HTERT RPE-1 (cell line): ENCODE measurements around the gene HS3ST2.
"Not testable (repeated sequence)": the region's sequence is repeated elsewhere in the genome, so short reads cannot be mapped to it uniquely, and the experiment has no call there.

Experiments
- in situ Hi-C: fragments of 300-500 bp; cut with MboI; formaldehyde crosslinking; loops from 4 replicates; pipeline ENCODE4 v1.14.3; 2020; ENCODE audit warnings: low sequenced_read_pairs

HS3ST2 gene

GRCh38 chr16:22871861-22872260 is 57.9 kb downstream of the HS3ST2 start:
- in situ Hi-C loops, result no loop called here

GRCh38 chr16:22874394-22874793 is 60.4 kb downstream of the HS3ST2 start:
- in situ Hi-C loops, result no loop called here

DNA sequence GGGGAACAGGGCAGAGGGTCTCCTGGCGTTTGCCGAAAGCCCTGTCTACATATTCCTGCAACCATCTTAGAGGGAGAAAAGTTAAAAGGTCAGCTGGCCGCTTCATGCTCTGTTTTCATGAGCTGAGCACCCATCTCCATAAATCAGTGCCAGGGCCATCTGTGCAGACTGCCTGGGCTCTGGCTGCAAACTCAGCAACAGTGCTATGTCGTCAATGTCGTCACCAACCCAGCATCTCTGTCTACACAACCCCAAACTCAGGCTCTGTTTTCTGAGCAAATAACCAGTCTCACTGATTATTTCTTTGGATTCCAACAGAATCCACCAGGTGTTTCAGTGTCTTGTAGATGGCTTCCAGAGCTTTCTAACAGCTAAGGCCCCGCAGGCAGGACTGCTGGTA is 65.0 kb downstream of the HS3ST2 start:
- in situ Hi-C loops, result no loop called here

DNA sequence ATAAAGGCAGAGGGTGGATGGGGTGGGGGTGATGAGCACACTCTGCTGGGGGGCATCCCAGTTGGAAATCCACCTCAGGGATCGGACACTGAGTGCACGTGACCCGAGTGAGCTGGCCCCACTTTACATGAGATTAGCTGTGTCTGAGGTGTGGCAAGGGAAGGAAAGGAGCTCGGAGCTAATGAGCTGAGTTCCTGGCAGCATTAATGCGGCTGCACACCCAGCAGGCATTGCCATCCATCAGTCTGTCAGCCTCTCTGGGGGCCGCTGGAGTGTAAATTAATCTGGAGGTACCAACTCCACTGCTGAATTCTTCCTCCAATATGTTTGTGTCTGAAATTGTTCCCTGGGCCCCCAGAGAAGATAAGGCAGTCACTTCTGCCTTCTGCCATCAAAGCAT is 65.5 kb downstream of the HS3ST2 start:
- in situ Hi-C loops, result no loop called here

- in situ Hi-C loops, result no loop called here
Measured at GRCh38 chr16:22882981-22883380, 69.0 kb downstream of the HS3ST2 start.

DNA sequence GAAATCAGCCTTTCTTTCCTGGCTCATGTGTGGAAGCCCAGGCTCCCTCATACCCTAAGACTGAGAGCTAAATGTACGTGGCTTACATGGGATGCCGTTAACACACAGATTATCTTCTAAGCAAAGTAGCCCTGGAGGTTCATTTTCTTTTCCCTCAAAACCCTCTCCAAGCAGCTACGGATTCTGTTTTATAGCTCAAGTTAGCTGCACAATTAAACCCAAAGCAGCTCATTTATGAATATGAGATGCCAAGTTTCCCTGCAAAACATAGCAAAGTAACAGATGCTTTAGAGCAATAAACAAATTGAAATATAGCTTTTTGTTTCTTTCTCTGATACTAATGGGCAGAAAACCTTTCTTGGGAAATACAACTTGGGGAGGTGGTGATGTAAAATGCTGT is 72.0 kb downstream of the HS3ST2 start:
- in situ Hi-C loops, result no loop called here

GRCh38 chr16:22886927-22887326 is 73.0 kb downstream of the HS3ST2 start:
- in situ Hi-C loops, result no loop called here

GRCh38 chr16:22887445-22887844 is 73.5 kb downstream of the HS3ST2 start:
- in situ Hi-C loops, result no loop called here

GRCh38 chr16:22888791-22889190 is 74.8 kb downstream of the HS3ST2 start:
- in situ Hi-C loops, result no loop called here

GRCh38 chr16:22890976-22891375 is 77.0 kb downstream of the HS3ST2 start:
- in situ Hi-C loops, result no loop called here

DNA sequence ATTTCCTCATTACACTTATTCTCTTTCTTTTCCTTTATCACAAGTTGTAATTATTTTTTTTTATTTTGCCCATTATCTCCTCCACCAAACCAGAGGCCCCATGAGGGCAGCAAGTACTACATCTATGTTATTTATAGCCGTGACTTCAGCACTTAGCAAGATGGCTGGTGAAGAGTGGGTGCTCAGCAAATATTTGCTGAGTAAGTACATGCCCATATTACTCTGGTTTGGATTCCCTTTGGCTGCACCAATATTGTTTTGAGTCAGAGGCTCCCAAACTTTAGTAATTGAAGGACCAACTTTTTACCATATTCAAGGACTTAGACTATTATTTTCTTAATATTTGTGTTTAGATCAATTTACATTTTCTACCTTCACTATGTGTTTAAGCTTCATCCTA is 83.2 kb downstream of the HS3ST2 start:
- in situ Hi-C loops, result no loop called here

- in situ Hi-C loops, result no loop called here
Measured at GRCh38 chr16:22898131-22898530, 84.2 kb downstream of the HS3ST2 start.

GRCh38 chr16:22898874-22899348 is 84.9 kb downstream of the HS3ST2 start:
- in situ Hi-C loops, result no loop called here

- in situ Hi-C loops, result not testable (repeated sequence)
Measured at GRCh38 chr16:22899567-22899966, 85.6 kb downstream of the HS3ST2 start.

- in situ Hi-C loops, result no loop called here
Measured at GRCh38 chr16:22900863-22901262, 86.9 kb downstream of the HS3ST2 start.

DNA sequence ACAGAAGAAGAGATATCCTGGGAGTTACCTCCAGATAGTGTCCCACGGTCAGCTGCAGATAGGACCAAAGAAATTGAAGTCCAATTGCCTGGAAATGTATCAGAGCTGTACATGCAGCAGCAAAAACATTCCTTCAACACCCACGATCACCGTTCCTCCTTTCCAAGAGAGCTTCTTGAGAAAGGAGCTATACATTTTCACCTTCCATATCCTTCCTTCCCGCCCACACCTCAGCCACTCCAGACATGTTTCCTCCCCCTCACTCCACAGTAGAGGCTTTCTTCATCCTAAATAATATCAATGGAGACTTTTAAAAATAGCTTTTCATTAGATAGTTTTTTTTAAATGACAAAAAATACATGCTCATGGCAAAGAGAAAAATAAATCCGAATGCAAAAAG is 87.6 kb downstream of the HS3ST2 start:
- in situ Hi-C loops, result no loop called here

DNA sequence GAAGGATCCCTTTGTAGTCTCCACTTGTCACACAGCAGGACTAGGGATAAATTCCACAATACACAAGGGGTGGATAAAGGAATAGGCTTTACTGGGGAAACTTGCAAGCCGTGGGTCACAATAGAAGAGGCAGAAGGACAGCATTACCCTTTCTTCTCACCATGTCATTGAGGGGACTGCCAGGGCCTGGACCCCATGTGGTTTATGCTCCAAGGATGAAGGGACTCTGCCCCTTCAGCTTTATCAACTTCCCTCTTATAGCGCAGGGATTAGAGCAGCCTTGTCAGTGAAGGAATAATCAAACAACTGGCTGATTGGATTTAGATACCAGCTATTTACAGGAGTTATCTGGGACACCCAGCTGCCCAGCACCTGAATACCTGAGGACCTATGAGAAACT is 89.8 kb downstream of the HS3ST2 start:
- in situ Hi-C loops, result no loop called here

GRCh38 chr16:22912654-22913053 is 98.7 kb downstream of the HS3ST2 start:
- in situ Hi-C loops, result no loop called here

DNA sequence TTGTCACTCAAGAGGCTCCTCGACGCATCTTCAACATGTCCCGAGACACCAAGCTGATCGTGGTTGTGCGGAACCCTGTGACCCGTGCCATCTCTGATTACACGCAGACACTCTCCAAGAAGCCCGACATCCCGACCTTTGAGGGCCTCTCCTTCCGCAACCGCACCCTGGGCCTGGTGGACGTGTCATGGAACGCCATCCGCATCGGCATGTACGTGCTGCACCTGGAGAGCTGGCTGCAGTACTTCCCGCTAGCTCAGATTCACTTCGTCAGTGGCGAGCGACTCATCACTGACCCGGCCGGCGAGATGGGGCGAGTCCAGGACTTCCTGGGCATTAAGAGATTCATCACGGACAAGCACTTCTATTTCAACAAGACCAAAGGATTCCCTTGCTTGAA is 101.0 kb downstream of the HS3ST2 start:
- in situ Hi-C loops, result no loop called here

- in situ Hi-C loops, result no loop called here
Measured at GRCh38 chr16:22923491-22923890, 109.5 kb downstream of the HS3ST2 start.

GRCh38 chr16:22924492-22924891 is 110.5 kb downstream of the HS3ST2 start:
- in situ Hi-C loops, result no loop called here

DNA sequence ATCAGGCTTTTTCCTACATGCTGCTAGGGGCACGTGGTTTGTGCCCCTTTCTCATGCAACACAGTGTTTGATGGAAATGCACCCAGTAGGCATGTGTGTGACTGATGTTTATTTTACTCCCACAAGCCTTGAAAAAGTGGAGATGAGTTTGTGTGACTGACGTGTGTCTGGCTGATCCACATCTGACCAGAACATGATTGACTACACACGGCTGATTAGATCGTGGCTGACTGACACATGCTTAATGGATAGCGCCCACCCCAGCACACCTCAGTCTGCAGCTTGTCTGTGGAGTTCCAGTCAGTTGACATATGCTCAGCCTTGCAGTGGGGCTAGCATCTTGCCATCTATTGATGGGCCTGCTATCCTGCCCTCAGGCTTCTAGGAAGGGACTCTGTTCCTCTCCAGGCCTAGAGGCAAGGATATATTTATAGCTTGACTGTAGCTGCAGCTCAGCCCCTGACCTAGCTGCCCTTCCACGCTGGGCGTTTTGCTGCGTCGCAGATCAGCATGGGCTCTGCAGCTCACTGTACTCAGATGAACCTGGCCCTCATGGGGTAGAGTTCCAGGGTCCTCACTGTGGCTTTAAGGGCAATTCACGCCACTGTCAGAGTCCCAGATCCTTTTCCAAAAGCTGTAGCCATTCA is 112.3 kb downstream of the HS3ST2 start:
- in situ Hi-C loops, result no loop called here

DNA sequence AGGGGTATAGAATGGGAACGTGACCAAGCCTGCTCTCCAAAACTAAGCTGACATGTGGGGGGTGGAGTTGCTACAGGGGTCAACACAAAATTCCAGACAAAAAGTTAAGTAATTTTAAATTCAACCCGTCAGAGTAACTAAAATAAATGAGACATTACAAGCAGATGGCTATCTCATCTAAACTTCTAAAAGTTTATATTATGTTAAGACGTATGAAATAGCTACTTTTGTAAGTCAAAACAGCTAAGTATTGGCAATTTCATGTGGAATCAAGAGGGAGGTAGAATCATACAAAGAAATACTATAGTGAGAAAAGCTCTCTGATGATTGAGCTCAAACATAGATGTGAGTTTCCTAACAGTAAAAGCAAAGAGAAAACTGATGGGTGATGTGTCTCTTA is 113.3 kb downstream of the HS3ST2 start:
- in situ Hi-C loops, result no loop called here
